ENCODE measurements around the gene EIPR1. TPM values are rescaled to one million over a fixed set of nuclear protein-coding genes. Genes with fewer than 3 reads are reported as not detected.

The EIPR1 gene
- total RNA-seq, 1 donor from 2014 or later, result 27.9 TPM

DNA sequence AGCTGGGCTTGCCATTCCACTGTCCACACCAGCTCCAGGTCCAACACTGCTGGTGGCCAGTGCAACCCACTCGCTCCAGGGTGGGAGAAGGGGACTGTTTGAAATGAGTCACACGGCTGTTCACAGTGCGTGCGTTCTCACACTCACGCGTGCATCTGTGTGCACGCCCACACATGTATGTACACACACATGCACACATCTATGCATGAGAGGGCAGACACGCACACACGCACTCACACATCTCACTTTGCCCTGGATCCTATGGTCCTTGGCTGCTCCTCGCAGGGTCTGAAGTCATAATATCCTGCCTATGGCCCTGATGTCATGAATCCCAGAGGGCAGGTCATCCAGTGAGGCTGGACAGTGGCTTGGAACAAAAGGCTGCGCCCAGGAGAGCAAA, 182.8 kb downstream of the EIPR1 start:
- Mint-ChIP-seq H3K27ac (no peak overlapping the region), H3K9me3 (no peaks in the 10 kb centered on the region), H3K4me3 (no peak overlapping the region), H3K36me3 (peaks cover 5% of the 10 kb centered on the region), H3K27me3 (ENCODE audit: low read depth) (no peaks in the 10 kb centered on the region), H3K4me1 (no peaks in the 10 kb centered on the region)
- no peak for DNase-seq (ENCODE audit: low spot score in 2 of 2, unreplicated experiment in 2 of 2)
- TF ChIP-seq, protein P1, sequence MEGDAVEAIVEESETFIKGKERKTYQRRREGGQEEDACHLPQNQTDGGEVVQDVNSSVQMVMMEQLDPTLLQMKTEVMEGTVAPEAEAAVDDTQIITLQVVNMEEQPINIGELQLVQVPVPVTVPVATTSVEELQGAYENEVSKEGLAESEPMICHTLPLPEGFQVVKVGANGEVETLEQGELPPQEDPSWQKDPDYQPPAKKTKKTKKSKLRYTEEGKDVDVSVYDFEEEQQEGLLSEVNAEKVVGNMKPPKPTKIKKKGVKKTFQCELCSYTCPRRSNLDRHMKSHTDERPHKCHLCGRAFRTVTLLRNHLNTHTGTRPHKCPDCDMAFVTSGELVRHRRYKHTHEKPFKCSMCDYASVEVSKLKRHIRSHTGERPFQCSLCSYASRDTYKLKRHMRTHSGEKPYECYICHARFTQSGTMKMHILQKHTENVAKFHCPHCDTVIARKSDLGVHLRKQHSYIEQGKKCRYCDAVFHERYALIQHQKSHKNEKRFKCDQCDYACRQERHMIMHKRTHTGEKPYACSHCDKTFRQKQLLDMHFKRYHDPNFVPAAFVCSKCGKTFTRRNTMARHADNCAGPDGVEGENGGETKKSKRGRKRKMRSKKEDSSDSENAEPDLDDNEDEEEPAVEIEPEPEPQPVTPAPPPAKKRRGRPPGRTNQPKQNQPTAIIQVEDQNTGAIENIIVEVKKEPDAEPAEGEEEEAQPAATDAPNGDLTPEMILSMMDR (IDR thresholded peaks at IDR 0.05; ENCODE audit: unreplicated experiment), result no peak

DNA sequence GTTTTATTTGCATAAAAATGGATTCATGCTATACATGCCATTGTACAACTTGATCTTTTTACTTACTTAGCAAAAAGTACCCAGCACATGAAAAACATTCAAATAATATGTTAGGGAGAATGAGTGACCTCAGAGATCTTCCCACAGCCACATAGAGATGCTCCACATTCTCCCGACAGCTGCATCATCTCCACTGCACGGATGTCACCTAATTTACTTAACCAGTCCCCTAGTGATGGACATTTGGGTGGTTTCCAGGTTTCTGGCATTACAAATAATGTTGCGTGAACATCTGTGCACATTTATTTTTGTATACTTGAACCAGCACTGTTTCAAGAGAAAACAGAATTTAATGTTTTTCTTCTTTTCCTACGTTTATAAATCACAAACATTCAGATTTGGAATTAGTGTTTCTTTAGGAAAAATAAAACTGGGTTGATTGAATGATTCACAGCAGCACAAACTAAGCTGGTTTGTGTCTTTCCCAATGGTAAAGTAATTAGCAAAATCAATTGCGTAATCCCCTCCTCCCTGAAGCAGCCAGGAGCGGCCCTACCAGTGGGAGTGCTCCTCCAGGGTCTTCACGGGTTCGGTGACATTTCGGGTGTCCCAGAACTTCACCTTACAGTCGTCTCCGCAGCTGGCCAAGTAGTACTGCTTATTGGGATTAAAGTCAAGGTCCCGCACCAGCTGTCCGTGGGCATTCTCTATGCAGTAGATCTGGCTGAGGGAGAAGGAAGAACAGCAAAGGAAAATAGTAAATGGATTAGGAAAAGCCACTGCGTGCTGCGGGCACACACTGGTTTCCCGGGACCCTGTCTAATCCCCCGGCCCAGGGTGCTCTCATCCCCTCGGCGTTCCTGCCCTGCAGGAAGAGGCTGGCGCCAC, 183.9 kb downstream of the EIPR1 start:
- DNase-seq (ENCODE audit: low spot score in 2 of 2, unreplicated experiment in 2 of 2), result no peak
- Mint-ChIP-seq H3K9me3 (no peaks in the 10 kb centered on the region), H3K27me3 (ENCODE audit: low read depth) (no peaks in the 10 kb centered on the region)

DNA sequence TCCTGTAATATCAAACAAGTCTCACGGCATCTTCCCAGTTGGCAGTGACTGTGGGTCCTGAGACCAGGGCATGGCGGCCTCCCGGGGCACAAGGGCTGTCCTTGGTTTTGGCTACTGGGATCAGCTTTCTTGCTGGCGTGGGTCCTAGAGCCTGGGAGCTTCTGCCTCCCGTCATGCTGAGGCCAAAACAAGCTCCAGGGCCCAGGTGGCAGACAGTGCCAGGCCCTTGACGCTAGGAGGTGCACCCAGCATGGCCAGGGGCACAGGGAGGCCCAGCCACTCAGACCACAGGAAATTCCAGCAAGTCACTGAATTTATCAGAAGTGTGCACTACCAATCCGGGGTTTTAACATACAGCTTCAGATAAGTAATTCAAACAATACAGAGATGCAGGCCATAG, 184.7 kb downstream of the EIPR1 start:
- TF ChIP-seq, protein P1 (IDR thresholded peaks at IDR 0.05; ENCODE audit: unreplicated experiment), result no peak
- Mint-ChIP-seq H3K4me1 (no peaks in the 10 kb centered on the region), H3K9me3 (no peaks in the 10 kb centered on the region), H3K27me3 (ENCODE audit: low read depth) (no peaks in the 10 kb centered on the region), H3K36me3 (peaks cover 10% of the 10 kb centered on the region), H3K27ac (no peak overlapping the region), H3K4me3 (no peak overlapping the region)
- no peak for DNase-seq (ENCODE audit: low spot score in 2 of 2, unreplicated experiment in 2 of 2)

More for the DNA sequence above, 183.9 kb downstream of the EIPR1 start:
- Mint-ChIP-seq H3K36me3 (peaks cover 10% of the 10 kb centered on the region), H3K4me3 (no peak overlapping the region), H3K27ac (peak overlapping the region; percentile 56), H3K4me1 (no peaks in the 10 kb centered on the region)
- TF ChIP-seq, protein P1 (IDR thresholded peaks at IDR 0.05; ENCODE audit: unreplicated experiment), result no peak

DNA sequence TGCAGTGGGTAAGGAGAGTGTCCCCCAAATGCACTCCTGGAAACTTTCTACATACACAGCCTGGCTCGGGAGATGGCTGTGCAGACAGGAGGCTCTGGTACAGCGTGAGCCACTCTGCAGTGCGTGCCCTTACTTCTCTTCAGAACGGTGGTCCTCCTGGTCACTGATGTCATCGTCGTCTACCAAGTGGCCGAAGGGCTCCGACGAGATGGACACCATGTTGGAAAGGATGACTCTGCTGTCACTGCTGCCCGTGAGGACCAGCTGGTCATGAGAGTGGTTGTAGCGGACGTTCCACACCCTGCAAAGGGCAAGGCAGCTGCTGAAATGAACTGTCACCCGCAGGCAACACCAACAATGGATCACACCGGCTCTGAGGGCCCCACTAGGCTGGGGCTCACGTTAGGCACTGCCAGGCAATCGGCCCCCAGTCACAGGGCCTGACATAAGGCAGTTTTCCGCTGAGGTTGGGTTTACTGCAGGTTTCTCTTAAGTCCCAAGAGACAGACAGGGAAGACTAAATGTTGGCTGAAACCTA, 185.3 kb downstream of the EIPR1 start:
- H3K27ac Mint-ChIP-seq, result no peak overlapping the region
- H3K4me1 Mint-ChIP-seq, result no peaks in the 10 kb centered on the region
- H3K36me3 Mint-ChIP-seq, result peaks cover 10% of the 10 kb centered on the region

DNA sequence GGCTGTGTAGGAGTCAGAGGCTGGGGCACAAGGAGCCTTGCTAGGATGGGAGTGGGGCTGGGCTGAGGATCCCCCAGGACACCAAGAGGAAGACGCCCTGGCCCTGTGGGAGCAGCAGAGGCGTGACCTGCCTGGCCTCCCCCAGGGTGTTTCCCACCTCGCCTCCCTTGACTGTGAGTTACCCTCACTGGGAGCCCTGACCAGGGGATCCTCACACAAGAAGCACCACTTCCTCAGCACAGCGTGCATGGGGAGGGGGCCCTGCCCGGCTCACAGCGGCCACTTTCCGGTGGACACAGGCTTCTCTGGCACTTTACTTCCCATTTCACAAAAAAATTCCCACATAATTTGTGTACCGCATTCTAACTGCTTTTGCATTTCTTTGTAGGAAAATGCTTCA, 187.7 kb downstream of the EIPR1 start:
- no peaks in the 10 kb centered on the region for H3K27me3 Mint-ChIP-seq (ENCODE audit: low read depth)
- no peaks in the 10 kb centered on the region for H3K9me3 Mint-ChIP-seq
- no peak for DNase-seq (ENCODE audit: low spot score in 2 of 2, unreplicated experiment in 2 of 2)
- H3K4me3 Mint-ChIP-seq, result no peak overlapping the region
- peaks cover 22% of the 10 kb centered on the region for H3K36me3 Mint-ChIP-seq
- TF ChIP-seq, protein P1 (IDR thresholded peaks at IDR 0.05; ENCODE audit: unreplicated experiment), result no peak
- H3K4me1 Mint-ChIP-seq, result no peaks in the 10 kb centered on the region
- H3K27ac Mint-ChIP-seq, result no peak overlapping the region

More for the DNA sequence above, 185.3 kb downstream of the EIPR1 start:
- Mint-ChIP-seq H3K4me3 (no peak overlapping the region), H3K27me3 (ENCODE audit: low read depth) (no peaks in the 10 kb centered on the region), H3K9me3 (no peaks in the 10 kb centered on the region)
- no peak for DNase-seq (ENCODE audit: low spot score in 2 of 2, unreplicated experiment in 2 of 2)
- TF ChIP-seq, protein P1 (IDR thresholded peaks at IDR 0.05; ENCODE audit: unreplicated experiment), result no peak

All from mesothelial cell of epicardium (in vitro differentiated cells).